ENCODE data around the gene HDAC11. TPM values are rescaled to one million over a fixed set of nuclear protein-coding genes. Genes with fewer than 3 reads are reported as not detected.

Gene HDAC11
- total RNA-seq, 2 donors from 2014 or later, result 19.4 to 26.9 TPM

GRCh38 chr3:13457593-13457992 lies 22.5 kb upstream of the HDAC11 start:
- intact Hi-C loops (cut with DNase I), result no loop called here
- no peak overlapping the region for H3K27ac ChIP-seq
- H3K9me3 ChIP-seq, result no peaks in the 10 kb centered on the region
- H3K4me1 ChIP-seq (replicated peaks), result no peaks in the 10 kb centered on the region
- no peak overlapping the region for H3K4me3 ChIP-seq
- no peaks in the 10 kb centered on the region for H3K36me3 ChIP-seq
- H3K27me3 ChIP-seq (replicated peaks; ENCODE audit: insufficient read depth), result no peaks in the 10 kb centered on the region
- no peak for TF ChIP-seq POLR2A (IDR thresholded peaks at IDR 0.05)
- no peak for TF ChIP-seq POLR2AphosphoS5 (IDR thresholded peaks at IDR 0.05)
- TF ChIP-seq CTCF (IDR thresholded peaks at IDR 0.05), result no peak
- no peak for DNase-seq (ENCODE audit: low spot score)
- WGBS, result 73% methylated on average over 4 of the region's 4 CpGs

- H3K27ac ChIP-seq, result no peak overlapping the region
- intact Hi-C loops (cut with DNase I), result no loop called here
- no peak for TF ChIP-seq POLR2A (IDR thresholded peaks at IDR 0.05)
- no peak for TF ChIP-seq CTCF (IDR thresholded peaks at IDR 0.05)
- TF ChIP-seq POLR2AphosphoS5 (IDR thresholded peaks at IDR 0.05), result no peak
- no peaks in the 10 kb centered on the region for H3K27me3 ChIP-seq (replicated peaks; ENCODE audit: insufficient read depth)
- no peaks in the 10 kb centered on the region for H3K9me3 ChIP-seq
- WGBS, result 80% methylated on average over 9 of the region's 9 CpGs
- no peaks in the 10 kb centered on the region for H3K4me1 ChIP-seq (replicated peaks)
- no peak for DNase-seq (ENCODE audit: low spot score)
- no peaks in the 10 kb centered on the region for H3K36me3 ChIP-seq
- H3K4me3 ChIP-seq, result no peak overlapping the region
These were observed 20.3 kb upstream of the HDAC11 start for GRCh38 chr3:13459605-13460340.

- WGBS, result 98% methylated on average over 7 of the region's 7 CpGs
- no peak for DNase-seq (ENCODE audit: low spot score)
- intact Hi-C loops (cut with DNase I), result no loop called here
- H3K36me3 ChIP-seq, result no peaks in the 10 kb centered on the region
- no peaks in the 10 kb centered on the region for H3K27me3 ChIP-seq (replicated peaks; ENCODE audit: insufficient read depth)
- no peaks in the 10 kb centered on the region for H3K9me3 ChIP-seq
- no peak overlapping the region for H3K4me3 ChIP-seq
- H3K27ac ChIP-seq, result no peak overlapping the region
- H3K4me1 ChIP-seq (replicated peaks), result no peaks in the 10 kb centered on the region
- TF ChIP-seq POLR2A (IDR thresholded peaks at IDR 0.05) (no peak), CTCF (IDR thresholded peaks at IDR 0.05) (no peak), POLR2AphosphoS5 (IDR thresholded peaks at IDR 0.05) (no peak)
These were observed 19.8 kb upstream of the HDAC11 start for GRCh38 chr3:13460341-13460736.

- Histone ChIP-seq H3K27ac (no peak overlapping the region), H3K27me3 (replicated peaks; ENCODE audit: insufficient read depth) (no peaks in the 10 kb centered on the region), H3K4me1 (replicated peaks) (no peaks in the 10 kb centered on the region), H3K9me3 (no peaks in the 10 kb centered on the region), H3K36me3 (no peaks in the 10 kb centered on the region), H3K4me3 (no peak overlapping the region)
- peak in 3 of 4 experiments; percentile 16 to 34 (median 21) for TF ChIP-seq CTCF (IDR thresholded peaks at IDR 0.05)
- no peak for TF ChIP-seq POLR2A (IDR thresholded peaks at IDR 0.05)
- no peak for DNase-seq (ENCODE audit: low spot score)
- 48% methylated on average over 14 of the region's 14 CpGs for WGBS
- intact Hi-C loops (cut with DNase I), result no loop called here
These were observed 18.7 kb upstream of the HDAC11 start for GRCh38 chr3:13461169-13462124.

All from prostate gland (tissue), 2 donors.